ENCODE results near the gene ANKS4B. TPM values are rescaled to one million over a fixed set of nuclear protein-coding genes. Genes with fewer than 3 reads are reported as not detected.

The ANKS4B gene
- total RNA-seq, 2 donors from 2014 or later = not detected

- DNase-seq (ENCODE audit: low spot score) (no peak), ATAC-seq (ENCODE audit: insufficient number of reproducible peaks, low FRiP score, low read depth) (no peak)
- Histone ChIP-seq H3K9me3 (no peaks in the 10 kb centered on the region), H3K4me1 (ENCODE audit: control insufficient read depth in 1 of 2, low read depth in 2 of 2) (no peaks in the 10 kb centered on the region), H3K27ac (no peak overlapping the region), H3K36me3 (no peaks in the 10 kb centered on the region), H3K4me3 (no peak overlapping the region), H3K27me3 (replicated peaks; ENCODE audit: insufficient read depth) (no peaks in the 10 kb centered on the region)
- TF ChIP-seq CTCF (IDR thresholded peaks at IDR 0.05) = no peak
These were observed 26.9 kb upstream of the ANKS4B start for GRCh38 chr16:21206550-21206949.

- no peak for TF ChIP-seq CTCF (IDR thresholded peaks at IDR 0.05)
- Histone ChIP-seq H3K9me3 (no peaks in the 10 kb centered on the region), H3K4me3 (no peak overlapping the region), H3K27me3 (replicated peaks; ENCODE audit: insufficient read depth) (no peaks in the 10 kb centered on the region), H3K4me1 (ENCODE audit: control insufficient read depth in 1 of 2, low read depth in 2 of 2) (no peaks in the 10 kb centered on the region), H3K36me3 (no peaks in the 10 kb centered on the region), H3K27ac (no peak overlapping the region)
- DNase-seq (ENCODE audit: low spot score) (no peak), ATAC-seq (ENCODE audit: insufficient number of reproducible peaks, low FRiP score, low read depth) (no peak)
These were observed 24.9 kb upstream of the ANKS4B start for GRCh38 chr16:21208446-21209230.

- H3K27ac ChIP-seq = no peak within 1 kb of the TSS
- no peaks in the 10 kb centered on the region for H3K27me3 ChIP-seq (replicated peaks; ENCODE audit: insufficient read depth)
- no peaks in the 10 kb centered on the region for H3K9me3 ChIP-seq
- H3K4me1 ChIP-seq (ENCODE audit: control insufficient read depth in 1 of 2, low read depth in 2 of 2) = no peaks in the 10 kb centered on the region
- H3K36me3 ChIP-seq = no peaks in the 10 kb centered on the region
- TF ChIP-seq CTCF (IDR thresholded peaks at IDR 0.05) = no peak
- ATAC-seq (ENCODE audit: insufficient number of reproducible peaks, low FRiP score, low read depth) (no peak), DNase-seq (ENCODE audit: low spot score) (no peak)
- H3K4me3 ChIP-seq = no peak within 1 kb of the TSS
These were observed 22.0 kb upstream of the ANKS4B start, which contains the start of gene ZP2 for GRCh38 chr16:21211486-21211885. Gene ZP2 (minus strand): TSS chr16:21211574. CDS start chr16:21211547, 27 bp downstream.

- ATAC-seq (ENCODE audit: insufficient number of reproducible peaks, low FRiP score, low read depth) (no peak), DNase-seq (ENCODE audit: low spot score) (no peak)
- H3K27me3 ChIP-seq (replicated peaks; ENCODE audit: insufficient read depth) = no peaks in the 10 kb centered on the region
- no peaks in the 10 kb centered on the region for H3K36me3 ChIP-seq
- no peak overlapping the region for H3K4me3 ChIP-seq
- no peak overlapping the region for H3K27ac ChIP-seq
- H3K4me1 ChIP-seq (ENCODE audit: control insufficient read depth in 1 of 2, low read depth in 2 of 2) = no peaks in the 10 kb centered on the region
- H3K9me3 ChIP-seq = no peaks in the 10 kb centered on the region
- no peak for TF ChIP-seq CTCF (IDR thresholded peaks at IDR 0.05)
These were observed 19.4 kb upstream of the ANKS4B start for GRCh38 chr16:21214086-21214485.

GRCh38 chr16:21217121-21217520, 16.4 kb upstream of the ANKS4B start:
- H3K27ac ChIP-seq = no peak overlapping the region
- no peaks in the 10 kb centered on the region for H3K27me3 ChIP-seq (replicated peaks; ENCODE audit: insufficient read depth)
- no peak for ATAC-seq (ENCODE audit: insufficient number of reproducible peaks, low FRiP score, low read depth)
- H3K4me1 ChIP-seq (ENCODE audit: control insufficient read depth in 1 of 2, low read depth in 2 of 2) = no peaks in the 10 kb centered on the region
- H3K4me3 ChIP-seq = no peak overlapping the region
- no peak for DNase-seq (ENCODE audit: low spot score)
- no peaks in the 10 kb centered on the region for H3K9me3 ChIP-seq
- no peaks in the 10 kb centered on the region for H3K36me3 ChIP-seq
- TF ChIP-seq CTCF (IDR thresholded peaks at IDR 0.05) = no peak

Data from thoracic aorta (tissue), 2 donors.